ENCODE data around the gene STMN1. TPM values are rescaled to one million over a fixed set of nuclear protein-coding genes. Genes with fewer than 3 reads are reported as not detected.

STMN1 gene
- total and polyA plus RNA-seq, 2 of the 8 experiments (the other 6 are each of a cell fraction or from before 2014, with no cell fraction given), result 116 to 564 TPM

GRCh38 chr1:25906644-25907300 lies 553 bp upstream of the STMN1 start (continued):
- TF ChIP-seq CHD7 (IDR thresholded peaks at IDR 0.05; ENCODE audit: insufficient replicate concordance, low read length), result no peak
- peak; percentile 18 for TF ChIP-seq ASH2L (IDR thresholded peaks at IDR 0.05; ENCODE audit: low read length)
- no peak for TF ChIP-seq HDAC2 (IDR thresholded peaks at IDR 0.05; ENCODE audit: borderline replicate concordance in 1 of 2, low read depth in 2 of 2, low read length in 2 of 2)
- 0 out of 4 replicates have a peak, but pooled peaks of 1 of the 2 experiments have one; percentile 56 for TF ChIP-seq SIN3A (conservative IDR thresholded peaks at IDR 0.05 in 1 of 2, IDR thresholded peaks at IDR 0.05 in 1 of 2; ENCODE audit: low read depth in 1 of 2, low read length in 2 of 2)
- 0 out of 2 replicates have a peak, but pooled peaks have one; percentile 5 for TF ChIP-seq CREB1 (IDR thresholded peaks at IDR 0.05)
- TF ChIP-seq KDM5A (IDR thresholded peaks at IDR 0.05; ENCODE audit: low read length), result no peak
- no peak for TF ChIP-seq RNF2 (IDR thresholded peaks at IDR 0.05; ENCODE audit: borderline replicate concordance, low read depth, low read length, missing control alignments, poor library complexity, severe bottlenecking)
- TF ChIP-seq USF2 (IDR thresholded peaks at IDR 0.05; ENCODE audit: low read length), result no peak

Data from H1 (cell line).